ENCODE results near the gene ATRAID.

DNA sequence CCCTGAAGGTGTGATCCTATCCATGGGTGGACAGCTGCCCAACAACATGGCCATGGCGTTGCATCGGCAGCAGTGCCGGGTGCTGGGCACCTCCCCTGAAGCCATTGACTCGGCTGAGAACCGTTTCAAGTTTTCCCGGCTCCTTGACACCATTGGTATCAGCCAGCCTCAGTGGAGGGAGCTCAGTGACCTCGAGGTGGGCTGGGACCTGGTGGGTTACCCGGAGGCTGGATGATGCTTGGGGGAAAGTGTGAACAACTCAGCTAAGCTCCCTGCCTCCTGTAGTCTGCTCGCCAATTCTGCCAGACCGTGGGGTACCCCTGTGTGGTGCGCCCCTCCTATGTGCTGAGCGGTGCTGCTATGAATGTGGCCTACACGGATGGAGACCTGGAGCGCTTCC, 21.5 kb downstream of the ATRAID start:
- TF ChIP-seq, protein P1, sequence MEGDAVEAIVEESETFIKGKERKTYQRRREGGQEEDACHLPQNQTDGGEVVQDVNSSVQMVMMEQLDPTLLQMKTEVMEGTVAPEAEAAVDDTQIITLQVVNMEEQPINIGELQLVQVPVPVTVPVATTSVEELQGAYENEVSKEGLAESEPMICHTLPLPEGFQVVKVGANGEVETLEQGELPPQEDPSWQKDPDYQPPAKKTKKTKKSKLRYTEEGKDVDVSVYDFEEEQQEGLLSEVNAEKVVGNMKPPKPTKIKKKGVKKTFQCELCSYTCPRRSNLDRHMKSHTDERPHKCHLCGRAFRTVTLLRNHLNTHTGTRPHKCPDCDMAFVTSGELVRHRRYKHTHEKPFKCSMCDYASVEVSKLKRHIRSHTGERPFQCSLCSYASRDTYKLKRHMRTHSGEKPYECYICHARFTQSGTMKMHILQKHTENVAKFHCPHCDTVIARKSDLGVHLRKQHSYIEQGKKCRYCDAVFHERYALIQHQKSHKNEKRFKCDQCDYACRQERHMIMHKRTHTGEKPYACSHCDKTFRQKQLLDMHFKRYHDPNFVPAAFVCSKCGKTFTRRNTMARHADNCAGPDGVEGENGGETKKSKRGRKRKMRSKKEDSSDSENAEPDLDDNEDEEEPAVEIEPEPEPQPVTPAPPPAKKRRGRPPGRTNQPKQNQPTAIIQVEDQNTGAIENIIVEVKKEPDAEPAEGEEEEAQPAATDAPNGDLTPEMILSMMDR (IDR thresholded peaks at IDR 0.05), result no peak
- TF ChIP-seq POLR2AphosphoS5 (IDR thresholded peaks at IDR 0.05) (no peak), POLR2A (IDR thresholded peaks at IDR 0.05; ENCODE audit: low read depth) (no peak), EP300 (IDR thresholded peaks at IDR 0.05) (no peak)

Measured in esophagus muscularis mucosa (tissue), 4 donors.